ENCODE data around the gene TUSC2. TPM values are rescaled to one million over a fixed set of nuclear protein-coding genes. Genes with fewer than 3 reads are reported as not detected.

TUSC2 gene
- total RNA-seq, 2 donors from 2014 or later = 10.7 to 20.1 TPM

GRCh38 chr3:50278123-50278879, 49.7 kb downstream of the TUSC2 start:
- Mint-ChIP-seq H3K9me3 (no peaks in the 10 kb centered on the region), H3K27ac (no peak overlapping the region), H3K36me3 (no peaks in the 10 kb centered on the region)
- DNase-seq (ENCODE audit: low spot score in 2 of 2) (no peak), ATAC-seq (no peak)

GRCh38 chr3:50276762-50277101, 51.3 kb downstream of the TUSC2 start:
- no peaks in the 10 kb centered on the region for H3K36me3 Mint-ChIP-seq
- DNase-seq (ENCODE audit: low spot score in 2 of 2) = no peak
- H3K27ac Mint-ChIP-seq = no peak overlapping the region
- ATAC-seq = no peak
- no peaks in the 10 kb centered on the region for H3K9me3 Mint-ChIP-seq

- ATAC-seq (peak in 1 of 2 donors; percentile 19), DNase-seq (ENCODE audit: low spot score in 2 of 2) (no peak)
- Mint-ChIP-seq H3K36me3 (no peaks in the 10 kb centered on the region), H3K27ac (no peak overlapping the region), H3K9me3 (no peaks in the 10 kb centered on the region)
Measured at GRCh38 chr3:50275996-50276761, 51.8 kb downstream of the TUSC2 start.

- Mint-ChIP-seq H3K36me3 (no peaks in the 10 kb centered on the region), H3K9me3 (no peaks in the 10 kb centered on the region), H3K27ac (no peak overlapping the region)
- no peak for ATAC-seq
- DNase-seq (ENCODE audit: low spot score in 2 of 2) = no peak
Measured at GRCh38 chr3:50275141-50275995, 52.7 kb downstream of the TUSC2 start.

Other genes with a start within 250 kb of the TUSC2 start
- 100 to 1,000 TPM; 159 to 182 TPM for gene RBM5, start 239.3 kb downstream of the TUSC2 start, total RNA-seq
- gene SEMA3F, start 172.9 kb downstream of the TUSC2 start, total RNA-seq = under 1 TPM; 0.32 to 0.54 TPM
- not detected for gene GNAT1, start 136.6 kb downstream of the TUSC2 start, total RNA-seq
- gene SLC38A3, start 123.0 kb downstream of the TUSC2 start, total RNA-seq = not detected
- 100 to 1,000 TPM; 313 to 349 TPM for gene GNAI2, start 92.0 kb downstream of the TUSC2 start, total RNA-seq
- 1 to 10 TPM in 1 of 2 donors, under 1 TPM in 1; 0.77 to 4.1 TPM for gene SEMA3B, start 59.1 kb downstream of the TUSC2 start, total RNA-seq
- gene LSMEM2, start 49.1 kb downstream of the TUSC2 start, total RNA-seq = not detected
- gene IFRD2, start 35.8 kb downstream of the TUSC2 start, total RNA-seq = 100 to 1,000 TPM in 1 of 2 donors, 10 to 100 TPM in 1; 63.8 to 100 TPM
- 1 to 10 TPM; 4.3 to 6.6 TPM for gene HYAL3, start 28.8 kb downstream of the TUSC2 start, total RNA-seq
- 10 to 100 TPM; 19.4 to 26.0 TPM for gene NAA80, start 28.8 kb downstream of the TUSC2 start, total RNA-seq
- gene HYAL1, start 24.6 kb downstream of the TUSC2 start, total RNA-seq = under 1 TPM in 1 of 2 donors, not detected in 1; 0.39 TPM
- gene HYAL2, start 5.5 kb downstream of the TUSC2 start, total RNA-seq = 1 to 10 TPM; 4.2 to 6.1 TPM
- gene RASSF1, start 12.6 kb upstream of the TUSC2 start, total RNA-seq = 10 to 100 TPM; 68.3 to 83.1 TPM
- 1 to 10 TPM; 1.9 to 4.1 TPM for gene ZMYND10, start 17.5 kb upstream of the TUSC2 start, total RNA-seq
- gene NPRL2, start 22.6 kb upstream of the TUSC2 start, total RNA-seq = 10 to 100 TPM; 42.3 to 50.7 TPM
- 10 to 100 TPM; 18.1 to 34.3 TPM for gene CYB561D2, start 22.6 kb upstream of the TUSC2 start, total RNA-seq
- gene TMEM115, start 31.3 kb upstream of the TUSC2 start, total RNA-seq = 10 to 100 TPM; 10.9 to 15.1 TPM
- gene CACNA2D2, start 175.4 kb upstream of the TUSC2 start, total RNA-seq = 1 to 10 TPM; 2.4 to 3.0 TPM
- 10 to 100 TPM; 21.4 to 42.4 TPM for gene C3orf18, start 239.5 kb upstream of the TUSC2 start, total RNA-seq
- 10 to 100 TPM; 69.7 to 74.6 TPM for gene HEMK1, start 241.3 kb upstream of the TUSC2 start, total RNA-seq